NCI-H1417 treated with DMSO at 0.1 percent for 48 hours (cell line): ENCODE data around the gene FBXO31.

Source experiments
- DNase-seq: peaks from one replicate; lab custom pipeline; 2025; lab: John Stamatoyannopoulos, UW

Gene FBXO31

GRCh38 chr16:87309620-87310525 lies 73.7 kb downstream of the FBXO31 start:
- DNase-seq, result no peak

- DNase-seq, result no peak
Measured at GRCh38 chr16:87308826-87309225, 74.8 kb downstream of the FBXO31 start.

DNA sequence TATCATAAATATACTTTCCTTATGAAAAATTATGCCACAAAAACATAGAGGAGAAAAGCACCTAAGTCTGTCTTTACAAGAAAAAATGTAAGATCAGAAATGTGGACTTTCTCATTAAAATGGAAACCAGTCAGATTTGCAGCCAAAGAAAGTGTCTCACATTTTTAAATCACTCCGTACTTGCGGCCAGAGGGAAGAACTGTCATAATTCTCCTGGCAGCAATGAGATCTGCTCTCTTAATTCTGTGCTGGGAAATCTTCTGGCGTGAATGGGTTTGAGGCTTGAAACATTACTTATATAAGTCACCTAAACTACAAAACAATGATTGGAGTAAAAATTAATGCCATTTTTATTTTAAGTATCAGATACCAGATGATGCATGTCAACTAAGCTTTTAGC lies 77.1 kb downstream of the FBXO31 start:
- DNase-seq, result no peak

DNA sequence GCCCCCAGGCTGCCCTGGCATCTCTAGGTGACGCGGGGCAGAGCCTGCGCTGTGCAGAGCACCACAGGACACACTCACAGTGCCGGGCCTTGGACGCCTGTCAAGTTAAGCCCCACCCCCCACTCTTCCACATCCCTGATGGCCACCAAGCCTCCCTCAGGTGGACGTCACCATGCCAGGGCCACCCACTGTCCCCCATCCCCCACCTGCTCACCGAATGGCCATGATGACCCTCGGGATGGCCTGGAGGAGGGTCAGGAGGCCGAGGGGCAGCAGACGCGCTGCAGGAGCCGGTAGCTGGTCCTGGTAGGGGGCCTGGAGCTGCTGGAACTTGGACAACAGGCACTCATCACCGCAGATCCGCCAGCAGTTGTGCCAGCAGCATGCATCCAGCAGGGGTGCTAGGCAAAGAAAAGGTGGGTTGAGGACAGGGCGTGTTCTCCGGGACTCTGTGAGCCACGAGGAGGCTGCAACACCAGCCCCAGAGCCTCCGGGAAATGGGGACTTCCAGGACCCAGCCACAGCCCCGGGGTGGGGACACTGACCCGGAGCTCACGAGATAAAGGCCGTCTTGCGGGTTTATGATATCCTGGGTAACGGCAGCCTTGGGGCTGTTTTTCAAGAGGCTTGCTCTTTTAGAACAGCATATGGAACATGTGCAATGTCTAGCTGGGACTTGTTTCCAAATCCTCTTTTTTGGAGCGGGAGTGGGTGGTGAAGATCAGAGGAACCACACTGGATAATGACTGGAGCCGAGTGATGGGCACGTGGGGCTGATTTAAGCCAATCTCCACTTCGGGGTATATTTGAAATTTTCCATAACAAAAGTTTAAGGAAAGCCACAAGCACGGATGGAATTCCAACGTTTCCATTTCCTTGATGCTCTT lies 77.8 kb downstream of the FBXO31 start:
- no peak for DNase-seq

- DNase-seq, result no peak
Measured at GRCh38 chr16:87304951-87305350, 78.6 kb downstream of the FBXO31 start.

DNA sequence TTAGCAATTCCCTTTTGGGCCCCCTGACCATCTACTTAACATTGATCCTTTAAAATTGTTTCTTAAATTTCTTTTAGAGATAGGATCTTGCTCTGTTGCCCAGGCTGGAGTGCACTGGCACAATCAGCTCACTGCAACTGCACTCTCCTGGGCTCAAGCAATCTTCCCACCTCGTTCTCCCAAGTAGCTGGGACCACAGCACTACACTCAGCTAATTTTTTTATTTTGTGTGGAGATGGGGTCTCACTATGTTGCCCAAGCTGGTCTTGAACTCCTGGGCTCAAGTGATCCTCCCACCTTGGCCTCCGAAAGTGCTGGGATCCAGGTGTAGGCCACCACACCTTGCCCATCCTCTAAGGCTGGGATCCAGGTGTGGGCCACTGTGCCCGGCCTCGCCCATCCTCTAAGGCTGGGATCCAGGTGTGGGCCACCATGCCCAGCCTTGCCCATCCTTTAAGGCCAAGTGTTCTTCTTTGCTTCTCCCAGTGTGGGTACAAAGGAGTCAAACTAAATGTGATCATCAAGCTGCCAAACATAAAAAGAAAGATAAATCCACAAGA lies 79.5 kb downstream of the FBXO31 start:
- DNase-seq, result no peak

GRCh38 chr16:87303431-87303930 lies 80.1 kb downstream of the FBXO31 start:
- DNase-seq, result no peak

DNA sequence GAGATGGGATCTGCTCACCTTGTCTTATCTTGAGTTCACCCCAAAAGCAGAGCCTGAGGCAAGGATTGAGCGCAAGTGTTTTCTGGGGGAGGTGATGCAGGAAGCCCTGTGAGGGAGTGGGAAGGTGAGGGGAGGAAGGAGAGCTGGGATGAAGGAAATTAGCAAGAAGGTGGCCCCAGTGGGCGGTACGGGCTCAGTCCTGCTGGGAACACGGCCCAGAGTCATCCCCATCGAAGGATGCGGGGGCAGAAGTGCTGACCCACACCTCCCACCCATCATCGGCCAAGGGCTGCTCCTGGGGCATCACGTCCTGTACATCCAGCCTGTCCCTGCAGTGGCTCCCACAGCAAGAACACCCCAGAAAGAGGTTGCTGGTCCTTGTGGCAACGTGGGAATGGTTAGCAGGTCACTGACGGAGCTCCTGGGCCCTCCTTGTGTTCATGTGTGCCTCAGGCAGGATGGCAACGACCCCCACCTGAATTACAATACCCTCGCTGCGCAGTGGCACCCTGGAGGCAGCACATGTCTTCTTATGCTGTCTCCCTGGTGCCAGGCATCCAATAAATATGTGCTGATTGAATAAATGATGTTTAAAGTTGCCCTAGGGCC lies 84.6 kb downstream of the FBXO31 start:
- DNase-seq, result no peak

- no peak for DNase-seq
Measured at GRCh38 chr16:87297918-87298631, 85.5 kb downstream of the FBXO31 start.

DNA sequence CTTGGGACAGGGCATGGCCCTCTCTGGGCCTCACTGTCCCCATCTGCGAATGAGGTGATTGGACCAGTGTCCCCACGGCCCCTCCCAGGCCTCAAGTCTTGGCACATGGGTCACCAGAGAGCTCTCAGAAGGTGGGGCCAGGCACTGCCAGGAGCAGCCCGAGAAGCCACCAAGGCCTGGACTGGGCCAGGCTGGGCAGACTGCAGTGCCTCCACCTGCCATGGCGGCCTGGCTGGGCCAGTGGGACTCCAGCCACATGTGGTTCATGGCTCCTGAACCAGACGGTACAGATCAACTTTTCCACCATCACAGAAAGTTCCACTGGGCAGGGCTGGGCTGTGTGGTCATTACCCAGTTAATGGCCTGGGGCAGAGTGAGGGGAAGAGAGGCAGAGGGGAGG lies 86.2 kb downstream of the FBXO31 start:
- DNase-seq, result no peak

DNA sequence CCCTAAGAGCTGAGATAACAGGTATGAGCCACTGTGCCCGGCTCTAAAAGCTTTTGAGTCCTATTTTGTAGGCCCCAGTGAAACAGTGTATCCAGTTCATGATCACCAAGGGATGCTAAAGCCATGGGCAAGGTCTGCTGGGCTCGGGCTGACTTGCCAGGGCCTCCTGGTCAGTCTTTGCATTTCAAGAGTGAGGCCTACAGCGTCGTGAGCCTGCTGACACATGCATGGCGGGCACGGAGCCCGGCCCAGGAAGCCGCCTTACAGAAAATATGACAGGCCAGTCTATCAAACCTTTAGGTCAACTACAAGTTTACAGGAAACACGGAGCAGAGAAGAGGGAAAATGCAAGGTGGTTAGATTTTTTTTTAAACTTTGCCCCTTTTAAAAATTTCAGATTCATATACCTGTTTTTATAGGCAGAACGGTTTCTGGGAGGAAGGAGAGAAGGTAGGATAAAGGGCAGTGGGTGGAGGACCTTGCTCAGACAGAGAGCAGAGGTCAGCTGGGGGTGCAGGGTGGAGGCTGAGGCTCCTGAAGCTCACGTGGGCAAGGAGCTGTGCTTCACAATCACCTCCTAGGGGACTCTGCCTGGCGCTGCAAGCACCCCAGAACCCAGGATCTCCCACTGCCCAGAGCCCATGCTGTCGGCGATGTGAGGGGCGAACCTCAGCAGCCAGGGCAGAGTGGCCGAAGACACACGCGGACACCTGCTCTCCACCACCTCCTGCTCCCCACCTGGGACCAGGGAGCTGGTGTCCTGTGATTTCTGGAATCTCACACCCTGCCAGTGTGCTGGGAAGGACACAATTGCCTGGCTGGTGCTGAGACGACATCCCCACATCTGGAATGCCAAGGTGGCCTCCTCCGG lies 87.7 kb downstream of the FBXO31 start:
- no peak for DNase-seq

GRCh38 chr16:87295259-87295658 lies 88.3 kb downstream of the FBXO31 start:
- DNase-seq, result no peak

DNA sequence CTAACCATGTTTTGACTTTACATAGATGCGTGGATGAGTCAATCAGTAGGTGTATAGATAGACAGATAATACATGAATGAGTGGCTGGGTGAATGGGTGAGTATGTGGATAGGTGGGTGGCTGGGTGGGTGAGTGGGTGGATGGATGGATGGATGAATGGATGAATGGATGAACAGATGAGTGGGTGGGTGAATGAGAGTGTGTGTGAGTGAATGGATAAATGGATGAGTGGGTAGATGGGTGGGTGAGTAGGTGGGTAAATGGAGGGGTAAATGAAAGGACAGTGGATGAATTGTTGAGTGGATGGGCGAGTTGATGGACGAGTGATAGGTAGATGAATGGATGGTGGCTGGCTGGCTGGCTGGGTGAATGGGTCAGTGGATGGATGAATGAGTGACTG lies 89.6 kb downstream of the FBXO31 start:
- DNase-seq, result no peak

DNA sequence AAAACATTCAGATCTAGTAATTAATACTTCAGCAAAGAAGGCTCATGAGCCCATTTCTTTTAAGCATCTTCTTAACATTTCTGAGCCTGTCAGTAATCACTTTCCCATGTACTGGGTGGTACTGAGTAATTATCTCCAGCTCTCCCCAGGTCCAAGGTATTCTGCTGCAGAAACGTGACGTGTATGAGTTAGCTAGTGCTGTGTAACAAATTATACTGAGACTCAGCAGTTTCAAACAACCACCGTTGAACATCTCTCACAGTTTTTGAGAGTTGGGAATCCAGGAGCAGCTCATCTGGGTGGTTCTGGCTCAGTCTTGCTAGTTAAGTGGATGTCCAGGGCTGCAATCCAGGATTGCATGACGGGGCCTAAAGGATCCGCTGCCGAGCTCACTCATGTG lies 91.6 kb downstream of the FBXO31 start:
- DNase-seq, result no peak

- no peak for DNase-seq
Measured at GRCh38 chr16:87288753-87289362, 94.7 kb downstream of the FBXO31 start.

GRCh38 chr16:87286839-87287626 lies 96.5 kb downstream of the FBXO31 start:
- no peak for DNase-seq

DNA sequence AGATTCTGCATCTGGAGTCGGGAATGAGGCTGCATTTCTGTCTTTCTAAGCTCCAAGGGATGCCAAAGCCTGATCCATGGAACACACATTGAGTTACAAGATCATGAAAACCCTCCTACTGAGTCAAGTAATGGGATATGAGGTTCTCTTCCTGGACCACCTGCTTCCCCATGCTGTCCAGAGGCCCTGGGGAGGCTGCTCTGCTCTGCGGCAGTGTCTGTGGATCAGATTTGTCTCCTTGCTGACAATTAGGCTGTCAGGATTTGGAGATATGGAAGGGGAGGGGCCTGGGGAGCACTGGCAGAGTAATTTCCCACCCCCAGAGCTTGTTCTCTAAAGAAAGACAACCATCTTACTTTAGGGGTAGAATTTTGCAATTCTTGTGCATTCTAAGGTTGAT lies 99.4 kb downstream of the FBXO31 start:
- DNase-seq, result no peak

DNA sequence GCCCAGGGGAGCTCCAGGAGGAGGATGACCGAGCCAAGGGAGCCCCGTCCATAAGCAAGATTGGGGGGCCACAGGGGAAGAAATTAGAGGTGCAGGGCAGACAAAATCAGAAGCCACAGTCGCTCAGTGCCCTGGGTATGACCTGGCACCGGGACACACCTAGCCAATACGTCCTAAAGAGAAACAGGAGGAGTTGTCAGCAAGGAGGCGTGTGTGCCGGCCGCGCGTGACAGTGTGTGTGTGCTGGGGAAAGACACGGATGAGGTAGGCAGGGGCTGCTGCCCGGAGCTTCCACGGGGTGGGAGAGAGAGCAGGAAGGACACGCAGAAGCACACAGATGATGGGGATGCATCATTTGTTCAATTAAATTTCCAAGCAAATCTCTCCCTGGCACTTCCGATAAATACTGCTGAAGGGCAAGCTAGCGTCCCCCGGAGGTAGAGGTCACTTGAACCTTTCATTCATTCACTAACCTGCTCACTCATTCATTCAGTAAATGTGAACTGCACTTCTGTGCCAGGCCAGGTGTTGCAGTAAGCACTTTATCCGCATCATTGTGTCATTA lies 104.4 kb downstream of the FBXO31 start:
- DNase-seq, result no peak
